HAP-1 (cell line): ENCODE data around the gene ZMIZ1.

Source experiments
- DNase-seq, 2 experiments: peaks; one replicate each; pipeline ENCODE4 v3.0.0-alpha.2; 2016 to 2020; ENCODE audit warnings: low spot score in 2 of 2
- H3K27me3 ChIP-seq: fragments of 250-450 bp; sonication (Bioruptor Pico); 2 replicates; pipeline ENCODE4 v1.5.1; 2020; ENCODE audit warnings: low read depth, mild to moderate bottlenecking, moderate library complexity
- H3K36me3 ChIP-seq: fragments of 250-450 bp; sonication (Bioruptor Pico); replicated peaks from 2 replicates; pipeline ENCODE4 v1.5.1; 2020; ENCODE audit warnings: mild to moderate bottlenecking
- H3K4me1 ChIP-seq: fragments of 250-450 bp; sonication (Bioruptor Pico); 2 replicates; pipeline ENCODE4 v1.5.1; 2020; ENCODE audit warnings: mild to moderate bottlenecking
- H3K4me3 ChIP-seq: fragments of 250-450 bp; sonication (Bioruptor Pico); 2 replicates; pipeline ENCODE4 v1.5.1; 2020; ENCODE audit warnings: mild to moderate bottlenecking, moderate library complexity
- H3K9me3 ChIP-seq: fragments of 250-450 bp; sonication (Bioruptor Pico); 2 replicates; pipeline ENCODE4 v1.5.1; 2020; ENCODE audit warnings: mild to moderate bottlenecking, moderate library complexity
- in situ Hi-C: fragments of 300-500 bp; cut with MboI; formaldehyde crosslinking; loops from 3 replicates; pipeline ENCODE4 v1.14.3; 2020; ENCODE audit warnings: low sequenced_read_pairs, inconsistent platforms, mixed read lengths

The ZMIZ1 gene

GRCh38 chr10:79226391-79227245 lies 157.9 kb downstream of the ZMIZ1 start:
- no peak for DNase-seq
- Histone ChIP-seq H3K36me3 (no peaks in the 10 kb centered on the region), H3K4me1 (no peaks in the 10 kb centered on the region)

DNA sequence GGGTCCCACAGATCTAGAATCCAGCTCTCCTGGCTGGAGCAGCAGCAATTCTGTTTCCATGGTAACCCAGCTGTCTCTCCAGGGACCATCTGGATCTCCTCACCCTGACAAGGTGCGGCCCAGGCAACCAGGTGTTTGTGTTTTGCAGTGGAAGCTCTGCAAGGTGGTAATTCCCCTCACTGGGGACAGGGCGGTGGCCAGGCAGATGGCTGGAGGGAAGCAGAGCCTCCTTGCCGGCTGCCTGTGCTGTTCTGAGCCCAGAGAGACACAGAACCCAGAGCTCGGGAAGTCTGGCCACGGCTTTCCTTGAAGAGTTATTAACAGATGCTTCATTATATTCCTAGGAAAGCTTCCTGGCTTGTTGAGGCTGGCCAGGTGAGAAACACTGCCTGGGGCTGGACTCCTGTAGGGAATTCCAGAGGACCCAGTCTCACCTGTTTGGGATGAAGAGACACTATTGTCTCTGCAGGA lies 160.3 kb downstream of the ZMIZ1 start:
- H3K36me3 ChIP-seq, result no peaks in the 10 kb centered on the region

More at GRCh38 chr10:79226391-79227245, 157.9 kb downstream of the ZMIZ1 start:
- Histone ChIP-seq H3K4me3 (no peak overlapping the region), H3K9me3 (no peaks in the 10 kb centered on the region), H3K27me3 (no peaks in the 10 kb centered on the region)
- in situ Hi-C loops, result no loop called here

GRCh38 chr10:79229830-79230327 lies 161.1 kb downstream of the ZMIZ1 start:
- in situ Hi-C loops, result no loop called here

More for the DNA sequence above, 160.3 kb downstream of the ZMIZ1 start:
- H3K9me3 ChIP-seq, result no peaks in the 10 kb centered on the region
- H3K4me1 ChIP-seq, result no peaks in the 10 kb centered on the region
- no peak for DNase-seq
- in situ Hi-C loops, result no loop called here
- H3K27me3 ChIP-seq, result no peaks in the 10 kb centered on the region
- H3K4me3 ChIP-seq, result no peak overlapping the region

DNA sequence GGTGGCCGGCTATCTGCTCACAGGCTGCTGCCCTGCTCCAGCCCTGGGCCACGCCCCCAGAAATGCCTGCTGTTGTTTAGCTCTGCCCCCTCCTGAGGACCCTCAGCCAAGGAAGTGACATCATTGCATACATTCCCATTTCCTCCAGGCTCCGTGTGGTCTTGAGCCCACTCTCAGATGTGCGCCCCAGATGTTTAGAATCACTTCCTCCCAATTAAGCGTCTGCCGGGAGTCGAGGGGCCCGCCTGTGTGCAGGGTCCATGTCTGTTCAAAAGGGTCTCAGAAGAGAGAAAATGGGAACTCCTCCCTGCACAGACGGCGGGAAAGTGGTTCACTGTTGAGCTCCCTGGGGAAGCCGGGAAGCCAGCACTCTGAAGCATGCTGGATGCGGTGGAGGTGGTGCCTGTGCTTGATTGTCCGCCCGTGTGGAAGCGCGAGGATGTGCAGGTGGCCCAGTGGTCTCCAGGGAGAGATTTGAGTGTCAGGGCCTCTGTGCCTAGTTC lies 161.6 kb downstream of the ZMIZ1 start:
- Histone ChIP-seq H3K4me3 (no peak overlapping the region), H3K9me3 (no peaks in the 10 kb centered on the region), H3K4me1 (no peaks in the 10 kb centered on the region), H3K27me3 (no peaks in the 10 kb centered on the region), H3K36me3 (no peaks in the 10 kb centered on the region)
- in situ Hi-C loops, result no loop called here
- no peak for DNase-seq

More at GRCh38 chr10:79229830-79230327, 161.1 kb downstream of the ZMIZ1 start:
- Histone ChIP-seq H3K27me3 (no peaks in the 10 kb centered on the region), H3K4me1 (no peaks in the 10 kb centered on the region), H3K36me3 (no peaks in the 10 kb centered on the region), H3K9me3 (no peaks in the 10 kb centered on the region), H3K4me3 (no peak overlapping the region)
- no peak for DNase-seq

DNA sequence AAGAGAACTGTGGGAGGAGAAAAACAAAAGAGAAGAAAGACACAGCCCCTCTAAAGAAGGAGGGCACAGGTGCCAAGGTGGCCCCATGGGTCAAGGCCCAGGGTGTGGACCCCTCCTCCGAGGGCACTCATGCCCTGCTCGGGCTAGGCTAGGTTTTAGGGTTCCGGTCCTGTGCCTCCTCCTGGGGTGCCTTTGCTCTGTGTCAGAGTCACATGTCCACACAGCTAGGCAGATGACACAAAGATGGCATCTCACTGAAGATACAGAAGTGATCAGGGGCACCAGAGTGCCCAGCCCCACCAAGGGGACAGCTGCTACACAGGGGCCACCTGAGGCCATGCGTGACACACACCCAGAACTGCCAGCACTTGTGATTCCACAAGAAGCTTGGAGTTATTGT lies 162.1 kb downstream of the ZMIZ1 start:
- no peak overlapping the region for H3K4me3 ChIP-seq
- in situ Hi-C loops, result no loop called here
- no peaks in the 10 kb centered on the region for H3K27me3 ChIP-seq
- H3K36me3 ChIP-seq, result no peaks in the 10 kb centered on the region
- no peaks in the 10 kb centered on the region for H3K9me3 ChIP-seq
- no peak for DNase-seq
- H3K4me1 ChIP-seq, result no peaks in the 10 kb centered on the region

- H3K4me1 ChIP-seq, result no peaks in the 10 kb centered on the region
- no peaks in the 10 kb centered on the region for H3K27me3 ChIP-seq
- no peaks in the 10 kb centered on the region for H3K36me3 ChIP-seq
- in situ Hi-C loops, result no loop called here
- no peak for DNase-seq
- no peak overlapping the region for H3K4me3 ChIP-seq
- H3K9me3 ChIP-seq, result no peaks in the 10 kb centered on the region
Measured at GRCh38 chr10:79231908-79232307, 163.1 kb downstream of the ZMIZ1 start.

DNA sequence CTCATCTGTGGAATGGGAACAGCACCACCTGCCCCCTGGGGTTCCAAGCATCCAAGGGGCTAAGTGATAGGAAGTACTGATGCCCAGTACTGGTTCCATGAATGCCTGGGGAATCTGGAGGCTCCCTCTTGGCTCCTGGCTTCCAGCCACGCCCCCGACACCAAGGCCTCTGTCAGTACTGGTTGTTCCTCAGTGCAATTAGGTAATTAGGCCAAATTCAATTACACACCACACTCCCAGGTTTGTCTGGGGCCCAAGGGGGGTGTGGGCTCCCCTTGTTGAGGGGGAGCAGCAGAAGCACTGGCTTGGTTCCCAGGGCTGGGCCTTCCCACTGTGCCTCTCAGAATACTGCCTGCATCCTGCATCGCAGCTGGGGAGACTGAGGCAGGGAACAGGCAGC lies 164.1 kb downstream of the ZMIZ1 start:
- Histone ChIP-seq H3K9me3 (no peaks in the 10 kb centered on the region), H3K27me3 (no peaks in the 10 kb centered on the region), H3K36me3 (no peaks in the 10 kb centered on the region), H3K4me1 (peaks cover 6% of the 10 kb centered on the region), H3K4me3 (no peak overlapping the region)
- in situ Hi-C loops, result no loop called here
- DNase-seq, result no peak

DNA sequence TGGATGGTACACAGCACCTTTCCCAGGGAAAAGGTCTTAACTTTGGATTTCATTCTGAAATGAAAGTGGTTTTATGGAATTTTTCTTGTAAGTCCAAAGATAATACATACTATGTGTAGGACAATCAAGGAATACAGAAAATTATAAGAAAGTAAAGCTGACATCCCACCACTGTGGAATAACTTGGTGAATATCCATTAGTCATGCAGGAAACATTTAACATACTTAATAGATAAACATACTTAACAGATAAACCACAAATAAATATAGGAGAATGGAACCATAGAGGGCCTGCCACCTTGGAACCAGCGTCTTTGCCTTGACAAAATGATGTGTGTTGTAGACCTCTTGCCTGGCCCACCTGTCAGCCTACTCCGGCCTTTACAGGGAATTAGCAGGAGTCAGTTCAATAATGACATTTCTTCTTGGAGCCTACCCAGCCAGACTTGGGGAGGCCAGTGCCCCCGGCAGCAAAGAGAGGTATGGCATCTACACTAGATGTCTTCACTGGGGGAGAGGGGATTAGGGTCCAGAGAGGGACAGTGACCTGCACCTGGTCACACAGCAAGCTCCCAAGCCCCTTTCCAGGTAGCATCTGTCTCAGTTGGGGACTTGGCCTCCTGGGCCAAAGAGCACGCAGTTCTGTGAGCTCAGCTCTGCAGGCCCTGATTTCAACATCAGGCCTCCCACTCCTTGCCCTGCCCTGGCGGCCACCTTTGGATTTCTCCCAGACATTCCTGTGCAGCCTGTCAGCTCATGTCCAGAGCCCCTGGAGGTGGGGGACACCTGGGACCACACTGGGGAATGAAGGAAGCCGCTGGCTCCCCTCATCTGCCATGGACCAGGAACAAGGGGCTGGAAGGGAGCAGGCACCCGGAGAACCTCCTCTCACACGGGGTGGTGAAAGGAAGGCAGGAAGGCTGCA lies 165.9 kb downstream of the ZMIZ1 start:
- peaks cover 22% of the 10 kb centered on the region for H3K4me1 ChIP-seq
- no peaks in the 10 kb centered on the region for H3K9me3 ChIP-seq
- DNase-seq, result no peak
- H3K27me3 ChIP-seq, result no peaks in the 10 kb centered on the region
- no peak overlapping the region for H3K4me3 ChIP-seq
- H3K36me3 ChIP-seq, result no peaks in the 10 kb centered on the region
- in situ Hi-C loops, result no loop called here

DNA sequence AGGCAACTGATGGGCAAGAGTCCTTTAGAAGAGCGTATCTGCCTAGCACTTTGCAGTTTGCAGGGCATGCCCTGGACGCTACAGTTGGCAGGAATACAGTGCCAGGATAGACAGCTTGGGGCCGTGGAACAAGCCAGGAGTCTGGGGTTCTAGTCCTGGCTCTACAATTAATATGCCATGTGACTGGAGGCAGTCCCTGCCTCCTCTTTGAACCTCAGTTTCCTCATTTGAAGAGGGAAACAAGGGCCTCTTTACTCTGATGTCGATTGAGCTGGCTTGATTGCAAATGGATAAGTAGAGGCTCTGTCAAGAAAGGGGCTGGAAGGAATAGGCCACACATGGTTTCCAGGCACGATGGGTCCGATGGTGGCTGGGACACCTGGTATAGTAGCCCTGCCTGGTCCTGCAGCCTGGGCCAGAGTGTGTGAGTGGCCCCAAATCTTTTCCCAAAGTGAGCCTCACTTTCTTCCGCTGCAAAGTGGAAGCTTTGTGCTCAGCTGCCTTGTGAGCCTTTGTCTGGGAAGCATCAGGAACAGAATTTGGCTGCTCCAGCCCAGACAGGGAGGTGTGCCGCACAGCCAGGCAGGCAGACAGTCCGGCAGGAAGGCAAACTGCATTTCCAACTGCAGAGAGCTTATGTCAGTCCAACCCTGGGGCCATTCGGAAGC lies 167.1 kb downstream of the ZMIZ1 start:
- Histone ChIP-seq H3K27me3 (no peaks in the 10 kb centered on the region), H3K36me3 (no peaks in the 10 kb centered on the region)
- in situ Hi-C loops, result no loop called here

DNA sequence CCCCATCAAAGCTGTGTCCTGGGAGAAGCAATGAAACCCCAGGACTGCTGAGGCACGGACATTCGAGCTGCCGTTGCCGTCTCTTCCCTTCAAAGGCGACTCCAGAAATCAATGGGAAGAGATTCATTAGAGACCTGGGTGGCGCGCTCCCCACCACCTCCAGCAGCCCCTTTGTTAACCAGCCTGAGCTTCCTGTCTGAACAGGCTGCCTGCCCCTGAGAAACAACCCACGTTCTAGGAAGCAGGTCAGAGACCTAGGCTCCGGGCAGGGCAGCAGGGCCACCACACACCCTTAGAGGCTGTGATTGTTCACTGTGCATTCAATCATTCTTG lies 167.6 kb downstream of the ZMIZ1 start:
- Histone ChIP-seq H3K36me3 (no peaks in the 10 kb centered on the region), H3K9me3 (no peaks in the 10 kb centered on the region), H3K4me3 (no peak overlapping the region), H3K27me3 (no peaks in the 10 kb centered on the region), H3K4me1 (peaks cover 35% of the 10 kb centered on the region)
- DNase-seq, result no peak
- in situ Hi-C loops, result no loop called here

More for the DNA sequence above, 167.1 kb downstream of the ZMIZ1 start:
- peaks cover 33% of the 10 kb centered on the region for H3K4me1 ChIP-seq
- no peak for DNase-seq
- H3K4me3 ChIP-seq, result no peak overlapping the region
- no peaks in the 10 kb centered on the region for H3K9me3 ChIP-seq

GRCh38 chr10:79237454-79238157 lies 168.8 kb downstream of the ZMIZ1 start:
- H3K36me3 ChIP-seq, result no peaks in the 10 kb centered on the region
- peaks cover 35% of the 10 kb centered on the region for H3K4me1 ChIP-seq
- in situ Hi-C loops, result no loop called here
- DNase-seq, result no peak
- H3K27me3 ChIP-seq, result no peaks in the 10 kb centered on the region
- H3K9me3 ChIP-seq, result no peaks in the 10 kb centered on the region
- no peak overlapping the region for H3K4me3 ChIP-seq

DNA sequence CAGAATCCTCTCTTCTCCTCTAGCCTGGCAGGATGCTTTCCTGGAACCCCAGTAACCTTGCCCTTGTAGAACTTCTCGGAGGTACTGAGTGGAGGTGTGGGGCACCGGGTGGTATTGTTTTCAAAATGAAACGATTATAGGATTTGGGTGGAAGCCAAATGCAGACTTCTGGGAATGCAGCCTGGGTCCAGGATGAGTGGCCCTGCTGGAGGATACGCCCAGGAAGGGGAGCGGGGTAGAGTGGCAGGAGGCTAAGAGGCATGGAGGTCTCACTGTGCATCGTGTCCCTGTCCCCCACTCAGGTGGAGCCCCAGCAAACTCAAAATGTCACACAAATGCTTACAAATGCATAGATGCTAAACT lies 169.4 kb downstream of the ZMIZ1 start:
- Histone ChIP-seq H3K9me3 (no peaks in the 10 kb centered on the region), H3K36me3 (no peaks in the 10 kb centered on the region), H3K4me3 (no peak overlapping the region), H3K4me1 (peaks cover 35% of the 10 kb centered on the region), H3K27me3 (no peaks in the 10 kb centered on the region)
- no peak for DNase-seq
- in situ Hi-C loops, result no loop called here

- peaks cover 35% of the 10 kb centered on the region for H3K4me1 ChIP-seq
- no peaks in the 10 kb centered on the region for H3K27me3 ChIP-seq
- no peak for DNase-seq
- in situ Hi-C loops, result no loop called here
- H3K36me3 ChIP-seq, result no peaks in the 10 kb centered on the region
- no peaks in the 10 kb centered on the region for H3K9me3 ChIP-seq
- H3K4me3 ChIP-seq, result no peak overlapping the region
Measured at GRCh38 chr10:79238606-79239005, 169.8 kb downstream of the ZMIZ1 start.
